Measurements from ENCODE around the gene FOXA3.

The FOXA3 gene

GRCh38 chr19:45872095-45872919 lies 8.2 kb downstream of the FOXA3 start:
- Histone ChIP-seq H3K9ac (ENCODE audit: low read depth in 1 of 2, low read length in 2 of 2) (no peak overlapping the region), H3K9me3 (ENCODE audit: control insufficient read depth in 1 of 2, low read length in 2 of 2) (no peaks in the 10 kb centered on the region), H3K4me3 (ENCODE audit: low read depth in 1 of 2, low read length in 2 of 2) (no peak overlapping the region), H3K36me3 (ENCODE audit: control insufficient read depth in 1 of 2, insufficient read depth in 2 of 2, low read length in 2 of 2) (peaks cover 0 to 10% of the 10 kb centered on the region in 2 donors), H3K27me3 (ENCODE audit: control insufficient read depth in 1 of 2, insufficient read depth in 2 of 2, low read length in 2 of 2) (no peaks in the 10 kb centered on the region), H3K27ac (ENCODE audit: low read depth, low read length) (no peak overlapping the region), H3K4me1 (ENCODE audit: control insufficient read depth in 1 of 2, insufficient read depth in 2 of 2, low read length in 2 of 2) (peaks cover 16 to 24% of the 10 kb centered on the region in 2 donors)

GRCh38 chr19:45873219-45873772 lies 9.2 kb downstream of the FOXA3 start:
- H3K27ac ChIP-seq (ENCODE audit: low read depth, low read length): no peak overlapping the region
- H3K4me1 ChIP-seq (ENCODE audit: control insufficient read depth in 1 of 2, insufficient read depth in 2 of 2, low read length in 2 of 2): peaks cover 25 to 34% of the 10 kb centered on the region in 2 donors
- no peaks in the 10 kb centered on the region for H3K27me3 ChIP-seq (ENCODE audit: control insufficient read depth in 1 of 2, insufficient read depth in 2 of 2, low read length in 2 of 2)
- no peak overlapping the region for H3K9ac ChIP-seq (ENCODE audit: low read depth in 1 of 2, low read length in 2 of 2)
- H3K4me3 ChIP-seq (ENCODE audit: low read depth in 1 of 2, low read length in 2 of 2): no peak overlapping the region
- peaks cover 0 to 10% of the 10 kb centered on the region in 2 donors for H3K36me3 ChIP-seq (ENCODE audit: control insufficient read depth in 1 of 2, insufficient read depth in 2 of 2, low read length in 2 of 2)
- no peaks in the 10 kb centered on the region for H3K9me3 ChIP-seq (ENCODE audit: control insufficient read depth in 1 of 2, low read length in 2 of 2)

- peaks cover 0 to 10% of the 10 kb centered on the region in 2 donors for H3K36me3 ChIP-seq (ENCODE audit: control insufficient read depth in 1 of 2, insufficient read depth in 2 of 2, low read length in 2 of 2)
- no peak overlapping the region for H3K27ac ChIP-seq (ENCODE audit: low read depth, low read length)
- H3K9me3 ChIP-seq (ENCODE audit: control insufficient read depth in 1 of 2, low read length in 2 of 2): no peaks in the 10 kb centered on the region
- H3K9ac ChIP-seq (ENCODE audit: low read depth in 1 of 2, low read length in 2 of 2): no peak overlapping the region
- H3K4me1 ChIP-seq (ENCODE audit: control insufficient read depth in 1 of 2, insufficient read depth in 2 of 2, low read length in 2 of 2): peaks cover 32 to 39% of the 10 kb centered on the region in 2 donors
- H3K4me3 ChIP-seq (ENCODE audit: low read depth in 1 of 2, low read length in 2 of 2): no peak overlapping the region
- no peaks in the 10 kb centered on the region for H3K27me3 ChIP-seq (ENCODE audit: control insufficient read depth in 1 of 2, insufficient read depth in 2 of 2, low read length in 2 of 2)
These were observed 10.5 kb downstream of the FOXA3 start for GRCh38 chr19:45874620-45874966.

GRCh38 chr19:45876161-45876410 lies 12.0 kb downstream of the FOXA3 start:
- Histone ChIP-seq H3K4me3 (ENCODE audit: low read depth in 1 of 2, low read length in 2 of 2) (peak overlapping the region; percentile 29 to 32), H3K27me3 (ENCODE audit: control insufficient read depth in 1 of 2, insufficient read depth in 2 of 2, low read length in 2 of 2) (no peaks in the 10 kb centered on the region), H3K9ac (ENCODE audit: low read depth in 1 of 2, low read length in 2 of 2) (peak overlapping the region; percentile 38 to 54)

GRCh38 chr19:45876411-45877197 lies 12.5 kb downstream of the FOXA3 start:
- no peaks in the 10 kb centered on the region for H3K9me3 ChIP-seq (ENCODE audit: control insufficient read depth in 1 of 2, low read length in 2 of 2)
- peaks cover 38 to 47% of the 10 kb centered on the region in 2 donors for H3K4me1 ChIP-seq (ENCODE audit: control insufficient read depth in 1 of 2, insufficient read depth in 2 of 2, low read length in 2 of 2)
- H3K9ac ChIP-seq (ENCODE audit: low read depth in 1 of 2, low read length in 2 of 2): peak overlapping the region; percentile 38 to 54
- H3K36me3 ChIP-seq (ENCODE audit: control insufficient read depth in 1 of 2, insufficient read depth in 2 of 2, low read length in 2 of 2): peaks cover 0 to 10% of the 10 kb centered on the region in 2 donors
- H3K27ac ChIP-seq (ENCODE audit: low read depth, low read length): peak overlapping the region; percentile 13
- peak overlapping the region; percentile 29 to 32 for H3K4me3 ChIP-seq (ENCODE audit: low read depth in 1 of 2, low read length in 2 of 2)
- H3K27me3 ChIP-seq (ENCODE audit: control insufficient read depth in 1 of 2, insufficient read depth in 2 of 2, low read length in 2 of 2): no peaks in the 10 kb centered on the region

More at GRCh38 chr19:45876161-45876410, 12.0 kb downstream of the FOXA3 start:
- Histone ChIP-seq H3K27ac (ENCODE audit: low read depth, low read length) (peak overlapping the region; percentile 13), H3K9me3 (ENCODE audit: control insufficient read depth in 1 of 2, low read length in 2 of 2) (no peaks in the 10 kb centered on the region), H3K36me3 (ENCODE audit: control insufficient read depth in 1 of 2, insufficient read depth in 2 of 2, low read length in 2 of 2) (peaks cover 0 to 10% of the 10 kb centered on the region in 2 donors), H3K4me1 (ENCODE audit: control insufficient read depth in 1 of 2, insufficient read depth in 2 of 2, low read length in 2 of 2) (peaks cover 33 to 42% of the 10 kb centered on the region in 2 donors)

- peak overlapping the region; percentile 4 for H3K27ac ChIP-seq (ENCODE audit: low read depth, low read length)
- H3K9ac ChIP-seq (ENCODE audit: low read depth in 1 of 2, low read length in 2 of 2): peak overlapping the region; percentile 31 to 33
- H3K9me3 ChIP-seq (ENCODE audit: control insufficient read depth in 1 of 2, low read length in 2 of 2): no peaks in the 10 kb centered on the region
- peaks cover 53 to 59% of the 10 kb centered on the region in 2 donors for H3K4me1 ChIP-seq (ENCODE audit: control insufficient read depth in 1 of 2, insufficient read depth in 2 of 2, low read length in 2 of 2)
- peaks cover 0 to 6% of the 10 kb centered on the region in 2 donors for H3K36me3 ChIP-seq (ENCODE audit: control insufficient read depth in 1 of 2, insufficient read depth in 2 of 2, low read length in 2 of 2)
- no peak overlapping the region for H3K4me3 ChIP-seq (ENCODE audit: low read depth in 1 of 2, low read length in 2 of 2)
- no peaks in the 10 kb centered on the region for H3K27me3 ChIP-seq (ENCODE audit: control insufficient read depth in 1 of 2, insufficient read depth in 2 of 2, low read length in 2 of 2)
These were observed 14.1 kb downstream of the FOXA3 start for GRCh38 chr19:45878043-45878794.

GRCh38 chr19:45879055-45879454 lies 14.9 kb downstream of the FOXA3 start:
- Histone ChIP-seq H3K4me1 (ENCODE audit: control insufficient read depth in 1 of 2, insufficient read depth in 2 of 2, low read length in 2 of 2) (peaks cover 55 to 59% of the 10 kb centered on the region in 2 donors), H3K27me3 (ENCODE audit: control insufficient read depth in 1 of 2, insufficient read depth in 2 of 2, low read length in 2 of 2) (no peaks in the 10 kb centered on the region), H3K4me3 (ENCODE audit: low read depth in 1 of 2, low read length in 2 of 2) (no peak overlapping the region), H3K9ac (ENCODE audit: low read depth in 1 of 2, low read length in 2 of 2) (peak overlapping the region in 1 of 2 donors; percentile 33), H3K36me3 (ENCODE audit: control insufficient read depth in 1 of 2, insufficient read depth in 2 of 2, low read length in 2 of 2) (no peaks in the 10 kb centered on the region), H3K27ac (ENCODE audit: low read depth, low read length) (no peak overlapping the region), H3K9me3 (ENCODE audit: control insufficient read depth in 1 of 2, low read length in 2 of 2) (no peaks in the 10 kb centered on the region)

- no peak overlapping the region for H3K27ac ChIP-seq (ENCODE audit: low read depth, low read length)
- H3K9ac ChIP-seq (ENCODE audit: low read depth in 1 of 2, low read length in 2 of 2): no peak overlapping the region
- H3K4me3 ChIP-seq (ENCODE audit: low read depth in 1 of 2, low read length in 2 of 2): no peak overlapping the region
- H3K4me1 ChIP-seq (ENCODE audit: control insufficient read depth in 1 of 2, insufficient read depth in 2 of 2, low read length in 2 of 2): peaks cover 55 to 67% of the 10 kb centered on the region in 2 donors
- no peaks in the 10 kb centered on the region for H3K27me3 ChIP-seq (ENCODE audit: control insufficient read depth in 1 of 2, insufficient read depth in 2 of 2, low read length in 2 of 2)
- no peaks in the 10 kb centered on the region for H3K9me3 ChIP-seq (ENCODE audit: control insufficient read depth in 1 of 2, low read length in 2 of 2)
- H3K36me3 ChIP-seq (ENCODE audit: control insufficient read depth in 1 of 2, insufficient read depth in 2 of 2, low read length in 2 of 2): no peaks in the 10 kb centered on the region
These were observed 15.8 kb downstream of the FOXA3 start for GRCh38 chr19:45879971-45880370.

GRCh38 chr19:45881082-45881908 lies 17.2 kb downstream of the FOXA3 start:
- Histone ChIP-seq H3K27me3 (ENCODE audit: control insufficient read depth in 1 of 2, insufficient read depth in 2 of 2, low read length in 2 of 2) (no peaks in the 10 kb centered on the region), H3K9me3 (ENCODE audit: control insufficient read depth in 1 of 2, low read length in 2 of 2) (no peaks in the 10 kb centered on the region), H3K27ac (ENCODE audit: low read depth, low read length) (no peak overlapping the region), H3K36me3 (ENCODE audit: control insufficient read depth in 1 of 2, insufficient read depth in 2 of 2, low read length in 2 of 2) (no peaks in the 10 kb centered on the region), H3K4me3 (ENCODE audit: low read depth in 1 of 2, low read length in 2 of 2) (peak overlapping the region in 1 of 2 donors; percentile 57), H3K4me1 (ENCODE audit: control insufficient read depth in 1 of 2, insufficient read depth in 2 of 2, low read length in 2 of 2) (peaks cover 52 to 64% of the 10 kb centered on the region in 2 donors), H3K9ac (ENCODE audit: low read depth in 1 of 2, low read length in 2 of 2) (peak overlapping the region; percentile 32 to 77)
